Prostate gland (tissue), 2 donors: ENCODE results near the gene ST6GALNAC4.

ENCODE experiments used
- POLR2A ChIP-seq: fragments of 450-650 bp; IDR thresholded peaks from one replicate; pipeline ENCODE4 v1.6.1; 2016; ENCODE audit warnings: antibody characterized with exemption, mild to moderate bottlenecking
- POLR2AphosphoS5 ChIP-seq: sonication (generic); formaldehyde crosslinking; IDR thresholded peaks from one replicate; pipeline ENCODE4 v1.6.1; 2017; ENCODE audit warnings: antibody characterized with exemption
- TF ChIP-seq, protein P1 (sequence below), 4 experiments: fragments of 200-600 bp in 2 of 4; fragments of 450-650 bp in 2 of 4; sonication (generic) in 2 of 4; IDR thresholded peaks; 1 replicate in 3 of 4; 2 replicates in 1 of 4; pipeline ENCODE4 v1.5.1; 2016 to 2019; ENCODE audit warnings: antibody characterized with exemption in 4 of 4, mild to moderate bottlenecking in 2 of 4, moderate library complexity in 2 of 4

DNA sequence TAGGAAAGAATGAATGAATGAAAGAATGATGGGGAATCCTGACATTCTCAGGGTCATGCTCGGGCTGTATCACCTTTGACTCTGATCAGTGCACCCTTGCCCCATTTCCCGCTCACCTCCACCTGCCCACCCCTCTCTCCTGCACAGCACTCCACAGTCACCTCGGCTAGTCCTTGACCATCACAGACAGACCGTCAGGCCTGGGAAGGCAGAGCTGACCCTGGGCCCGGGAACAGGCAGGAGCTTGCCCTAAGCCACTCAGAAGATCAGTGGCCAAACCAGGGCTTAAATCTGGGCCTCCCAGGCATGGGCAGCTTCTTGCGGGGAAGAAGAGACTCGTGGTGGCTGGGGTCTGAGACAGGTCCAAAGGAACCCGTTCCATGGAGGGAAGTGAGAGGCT lies 21.0 kb downstream of the ST6GALNAC4 start:
- TF ChIP-seq POLR2A (no peak), POLR2AphosphoS5 (no peak)
- TF ChIP-seq, protein P1, sequence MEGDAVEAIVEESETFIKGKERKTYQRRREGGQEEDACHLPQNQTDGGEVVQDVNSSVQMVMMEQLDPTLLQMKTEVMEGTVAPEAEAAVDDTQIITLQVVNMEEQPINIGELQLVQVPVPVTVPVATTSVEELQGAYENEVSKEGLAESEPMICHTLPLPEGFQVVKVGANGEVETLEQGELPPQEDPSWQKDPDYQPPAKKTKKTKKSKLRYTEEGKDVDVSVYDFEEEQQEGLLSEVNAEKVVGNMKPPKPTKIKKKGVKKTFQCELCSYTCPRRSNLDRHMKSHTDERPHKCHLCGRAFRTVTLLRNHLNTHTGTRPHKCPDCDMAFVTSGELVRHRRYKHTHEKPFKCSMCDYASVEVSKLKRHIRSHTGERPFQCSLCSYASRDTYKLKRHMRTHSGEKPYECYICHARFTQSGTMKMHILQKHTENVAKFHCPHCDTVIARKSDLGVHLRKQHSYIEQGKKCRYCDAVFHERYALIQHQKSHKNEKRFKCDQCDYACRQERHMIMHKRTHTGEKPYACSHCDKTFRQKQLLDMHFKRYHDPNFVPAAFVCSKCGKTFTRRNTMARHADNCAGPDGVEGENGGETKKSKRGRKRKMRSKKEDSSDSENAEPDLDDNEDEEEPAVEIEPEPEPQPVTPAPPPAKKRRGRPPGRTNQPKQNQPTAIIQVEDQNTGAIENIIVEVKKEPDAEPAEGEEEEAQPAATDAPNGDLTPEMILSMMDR (IDR thresholded peaks at IDR 0.05): no peak
